T-helper 2 cell treated with Interferon-gamma antibody and Interleukin-4, amounts not matched to agents 100 ng/mL and 5 ng/mL, for 36 hours (primary cell): Measurements from ENCODE around the gene ZFYVE21. TPM values are rescaled to one million over a fixed set of nuclear protein-coding genes. Genes with fewer than 3 reads are reported as not detected.

ENCODE experiments used
- intact Hi-C: fragments of 100-400 bp; cut with micrococcal nuclease; formaldehyde crosslinking; loops from one replicate; pipeline ENCODE4 v1.15.1; 2023
- total RNA-seq: library from RNA; stranded (reverse); gene quantifications from 2 replicates; pipeline ENCODE4 v1.2.3, GENCODE V29; 2022

The ZFYVE21 gene
- 16.4 and 20.0 TPM in 2 replicates for total RNA-seq

- intact Hi-C loops, result loop anchor here (1.0 to 5.0 kb wide), 5 partner anchors 33 to 1777 kb away; partner anchors contain the start of genes BAG5, COA8, KLC1 and TEDC1
Measured at GRCh38 chr14:103715052-103716000, at the start of gene ZFYVE21, which contains the start of gene XRCC3. Gene ZFYVE21 (plus strand): TSS chr14:103715810. CDS start chr14:103715842, 32 bp downstream. Gene XRCC3 (minus strand): TSS chr14:103715451. CDS start chr14:103711087, 4,364 bp downstream.

- intact Hi-C loops, result no loop called here
Measured at GRCh38 chr14:103667671-103668070, 47.9 kb upstream of the ZFYVE21 start.

- intact Hi-C loops, result no loop called here
Measured at GRCh38 chr14:103668117-103668516, 47.5 kb upstream of the ZFYVE21 start.

DNA sequence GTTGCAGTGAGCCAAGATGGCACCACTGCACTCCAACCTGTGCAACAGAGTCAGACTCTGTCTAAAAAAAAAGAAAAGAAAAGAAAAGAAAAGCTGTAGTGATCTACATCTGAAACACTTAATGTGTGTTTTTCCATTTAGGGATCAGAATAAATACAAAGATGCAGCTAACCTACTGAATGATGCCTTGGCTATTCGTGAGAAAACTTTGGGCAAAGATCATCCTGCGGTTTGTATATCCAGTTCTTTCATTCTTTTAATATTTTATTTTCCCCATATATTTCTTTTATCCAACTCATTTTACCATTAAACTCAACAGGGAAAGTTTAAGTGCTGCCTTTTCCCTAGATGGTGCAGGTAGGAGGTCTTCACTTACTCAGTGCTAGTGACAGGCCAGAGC, 46.2 kb upstream of the ZFYVE21 start:
- intact Hi-C loops, result no loop called here

- intact Hi-C loops, result no loop called here
Measured at GRCh38 chr14:103671911-103672310, 43.7 kb upstream of the ZFYVE21 start.

GRCh38 chr14:103675957-103676356, 39.7 kb upstream of the ZFYVE21 start:
- intact Hi-C loops, result no loop called here

DNA sequence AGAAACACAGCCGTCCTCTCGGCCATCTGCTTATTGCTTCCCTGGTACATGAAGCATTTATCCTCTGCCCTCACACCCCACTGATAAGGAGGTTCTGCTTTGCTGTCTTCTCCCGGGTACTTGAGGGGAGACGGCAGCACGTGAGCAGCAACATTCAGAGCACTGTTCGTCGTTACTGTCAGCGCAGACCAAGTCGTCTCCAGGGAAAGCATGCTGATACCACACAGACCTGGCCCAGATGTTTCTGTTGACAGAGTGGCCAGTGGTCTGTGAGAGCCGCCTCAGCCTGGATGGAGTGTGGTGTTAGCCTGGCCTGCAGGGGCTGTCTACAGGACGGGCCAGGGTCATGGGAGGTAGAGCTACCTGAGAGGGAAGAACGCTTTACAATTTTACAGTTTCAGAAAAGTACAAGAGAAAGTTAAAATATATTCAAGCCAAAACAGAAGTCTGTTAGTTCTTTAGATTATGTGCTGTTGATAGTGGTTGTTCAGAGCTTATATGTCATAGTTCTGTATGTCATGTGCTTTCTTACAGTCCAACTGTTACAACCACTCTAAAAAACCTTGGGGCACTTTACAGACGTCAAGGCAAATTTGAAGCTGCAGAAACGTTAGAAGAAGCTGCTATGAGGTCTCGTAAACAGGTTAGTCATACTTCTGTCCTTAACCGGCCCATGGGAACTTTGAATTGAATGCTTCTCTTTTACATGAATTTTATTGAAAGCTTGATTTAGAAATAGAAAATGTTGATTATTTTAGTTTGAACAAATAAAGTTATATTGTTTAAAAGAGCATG, 38.5 kb upstream of the ZFYVE21 start:
- intact Hi-C loops, result no loop called here

- intact Hi-C loops, result loop anchor here (1.0 kb wide), 1 partner anchor 107 kb away; no protein-coding TSS in a partner anchor
Measured at GRCh38 chr14:103679351-103679750, 36.3 kb upstream of the ZFYVE21 start.

- intact Hi-C loops, result no loop called here
Measured at GRCh38 chr14:103680491-103681231, 34.9 kb upstream of the ZFYVE21 start.

DNA sequence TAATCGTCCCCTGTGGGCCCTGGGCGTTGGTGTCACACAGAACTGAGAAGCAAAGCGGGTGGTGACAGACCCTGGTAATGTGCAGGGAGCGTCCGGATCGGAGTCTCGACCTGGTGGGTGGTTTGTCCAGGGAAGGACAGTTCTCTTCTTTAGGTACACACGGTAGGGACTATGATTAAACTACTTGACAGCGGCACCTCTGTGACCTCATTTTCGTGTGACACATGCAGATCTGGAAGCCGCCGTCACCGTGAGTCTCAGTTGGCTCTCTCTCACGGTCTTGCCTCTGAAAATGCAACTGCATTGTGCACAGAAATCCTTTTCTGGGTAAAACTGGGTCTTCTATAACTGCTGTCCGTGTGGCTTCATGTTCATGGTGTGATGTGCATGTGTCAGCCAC, 32.5 kb upstream of the ZFYVE21 start:
- intact Hi-C loops, result no loop called here

DNA sequence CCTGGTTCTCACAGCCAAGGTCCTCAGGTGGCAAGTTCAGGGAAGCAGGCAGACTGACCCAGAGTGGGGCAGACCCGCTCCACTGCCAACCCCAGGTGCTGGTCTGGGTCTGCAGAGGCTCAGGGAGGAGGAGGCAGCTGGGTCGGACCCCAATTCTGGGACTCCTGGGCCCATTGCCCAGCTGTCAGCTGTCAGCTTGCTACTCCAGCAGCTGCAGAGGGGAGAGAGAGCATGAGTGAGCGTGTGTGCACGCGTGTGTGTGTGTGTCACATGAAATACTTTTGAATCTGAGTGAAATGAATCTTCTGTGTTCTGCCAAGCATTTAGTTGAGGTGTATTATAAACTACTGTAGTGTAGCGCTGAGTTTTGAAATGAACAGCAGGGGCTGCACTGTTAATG, 31.1 kb upstream of the ZFYVE21 start:
- intact Hi-C loops, result no loop called here

GRCh38 chr14:103684871-103685270, 30.7 kb upstream of the ZFYVE21 start:
- intact Hi-C loops, result no loop called here

DNA sequence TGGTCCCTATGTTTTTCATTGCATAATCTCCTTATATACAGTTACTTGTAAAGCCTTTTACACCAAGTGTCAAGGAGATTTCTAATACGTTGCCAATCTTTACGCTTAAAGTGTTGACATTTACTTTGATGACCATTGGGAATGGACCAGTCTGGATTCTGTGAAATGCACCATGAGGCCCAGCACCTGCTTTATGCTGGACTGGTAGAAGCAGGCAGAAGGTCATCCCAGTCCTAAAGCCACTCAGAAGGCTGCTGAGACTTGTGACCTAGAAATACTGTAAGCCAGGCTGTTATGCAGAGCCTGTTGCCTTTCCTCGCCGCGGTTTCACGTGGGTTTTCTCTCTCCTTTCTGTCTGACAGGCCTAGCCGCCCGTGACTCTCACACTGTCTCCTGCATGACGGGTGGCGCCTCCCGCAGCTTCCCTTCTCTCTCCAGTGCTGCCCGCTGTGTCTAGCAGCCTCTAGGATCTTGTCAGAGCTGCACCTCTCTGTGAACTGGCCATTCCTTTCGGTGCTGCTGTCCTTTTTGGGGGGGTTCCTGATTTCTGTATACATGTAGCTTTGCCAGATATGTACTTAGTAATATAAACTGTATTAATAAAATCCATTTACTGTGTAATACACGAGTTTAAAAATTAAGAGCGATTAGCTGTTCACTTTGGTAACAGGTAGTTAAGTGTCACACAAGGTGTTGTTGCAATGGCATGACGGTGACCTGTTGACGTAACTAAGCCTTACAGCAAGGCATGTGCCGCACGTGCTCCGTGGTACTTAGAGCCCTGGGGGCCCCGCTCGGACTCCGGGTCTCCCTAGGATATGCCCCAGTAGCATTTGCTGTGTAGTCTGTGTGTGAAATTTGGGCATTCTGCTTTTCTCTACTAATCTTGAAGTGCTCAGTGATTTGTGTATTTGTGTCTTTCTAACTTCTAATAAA, 30.1 kb upstream of the ZFYVE21 start:
- intact Hi-C loops, result no loop called here

- intact Hi-C loops, result no loop called here
Measured at GRCh38 chr14:103686831-103687485, 28.7 kb upstream of the ZFYVE21 start.

GRCh38 chr14:103687712-103688111, 27.9 kb upstream of the ZFYVE21 start:
- intact Hi-C loops, result no loop called here

DNA sequence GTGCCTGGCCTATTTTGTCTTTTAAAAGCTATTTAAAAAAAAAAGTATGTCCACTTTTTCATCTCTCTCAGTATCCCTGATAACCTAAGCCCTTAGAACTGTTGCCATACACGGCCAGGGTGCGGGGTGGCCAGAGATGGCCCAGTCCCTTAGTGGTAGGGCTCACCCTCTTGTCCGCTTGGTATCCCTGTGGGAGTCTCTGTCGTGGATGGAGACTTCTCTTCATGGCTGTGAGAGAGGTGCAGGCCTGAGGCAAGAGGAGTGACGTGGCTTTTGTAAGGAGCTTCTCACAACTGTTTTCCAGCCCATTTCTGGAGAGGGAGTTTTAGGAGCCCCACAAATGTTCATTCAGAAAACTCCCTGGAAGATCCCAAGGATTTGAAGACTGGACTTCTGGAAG, 27.2 kb upstream of the ZFYVE21 start:
- intact Hi-C loops, result no loop called here

DNA sequence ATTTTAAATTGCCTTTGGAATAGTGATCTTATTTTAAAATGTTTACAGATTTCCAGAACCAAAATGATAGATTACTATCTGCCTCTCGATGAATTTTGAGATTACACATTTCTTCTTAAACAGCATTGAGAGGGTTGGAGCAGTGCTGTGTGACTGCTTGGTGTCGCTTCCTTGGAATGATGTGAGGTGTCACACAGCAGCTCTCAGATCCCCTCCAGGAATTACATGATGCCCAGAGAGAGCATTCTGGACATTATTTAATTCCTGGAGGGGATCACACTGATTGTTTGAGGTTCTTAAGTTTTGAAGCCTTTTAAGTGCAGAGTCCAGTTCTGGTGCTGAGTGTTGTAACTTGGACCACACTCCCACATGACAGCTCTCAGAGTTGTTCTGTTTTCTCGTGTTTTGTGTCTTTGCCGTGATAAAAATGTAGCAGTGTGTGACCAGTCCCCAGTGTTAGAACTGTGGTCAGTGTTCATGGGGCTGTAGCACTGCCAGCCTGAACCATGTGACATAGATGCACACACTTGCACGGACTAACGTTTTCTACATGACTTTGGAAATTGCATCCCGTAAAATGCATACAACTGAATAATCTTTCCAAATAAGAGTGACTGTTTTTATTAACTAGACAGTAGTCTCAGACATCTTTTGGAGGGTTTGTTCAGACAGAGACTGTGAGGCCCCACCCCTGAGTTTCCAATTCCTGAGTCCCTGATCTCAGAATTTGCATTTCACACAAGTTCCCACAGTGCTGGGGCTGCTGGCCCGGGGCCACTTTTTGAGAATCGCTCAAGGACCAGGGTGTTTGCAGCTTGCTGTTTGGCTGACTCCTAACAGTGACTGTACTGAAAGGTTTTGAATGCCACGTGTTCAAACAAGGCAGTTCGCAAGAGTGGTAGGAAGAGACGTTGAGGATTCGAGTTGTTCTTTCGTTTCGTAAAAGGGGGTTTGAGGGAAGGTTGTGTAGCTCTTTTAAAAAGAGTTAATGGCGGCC, 26.4 kb upstream of the ZFYVE21 start:
- intact Hi-C loops, result no loop called here

DNA sequence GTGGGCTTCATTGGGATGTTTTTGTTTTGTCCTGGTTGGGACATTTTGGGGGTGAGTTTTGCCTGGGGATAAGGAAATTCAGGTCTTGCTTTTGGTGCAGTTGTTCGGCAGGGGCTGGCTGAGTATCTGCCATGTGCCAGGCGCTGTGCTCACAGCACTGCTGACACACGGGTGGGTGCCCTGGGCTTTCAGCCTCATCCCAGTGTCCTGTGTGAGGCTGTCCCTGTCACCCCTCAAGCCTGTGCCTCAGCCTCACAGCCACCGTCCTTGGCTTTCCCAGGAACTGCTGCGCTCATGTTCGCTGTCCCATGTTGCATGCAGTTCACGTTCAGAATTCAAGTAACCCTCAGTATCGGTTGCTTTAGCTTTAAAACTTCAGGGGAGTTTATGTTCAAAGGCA, 25.3 kb upstream of the ZFYVE21 start:
- intact Hi-C loops, result no loop called here
